Ishikawa (cell line): ENCODE data around the gene AKR1E2.

Experiments
- CEBPB ChIP-seq: IDR thresholded peaks from 2 replicates; pipeline ENCODE4 v1.6.1; 2012
- CREB1 ChIP-seq: IDR thresholded peaks from 2 replicates; pipeline ENCODE4 v1.6.1; 2012; ENCODE audit warnings: low read depth
- EGR1 ChIP-seq: IDR thresholded peaks from 2 replicates; pipeline ENCODE4 v1.6.1; 2012
- EP300 ChIP-seq: IDR thresholded peaks from 2 replicates; pipeline ENCODE4 v1.6.1; 2012; ENCODE audit warnings: borderline replicate concordance
- RAD21 ChIP-seq: IDR thresholded peaks from 2 replicates; pipeline ENCODE4 v1.6.1; 2012; ENCODE audit warnings: low read depth
- TAF1 ChIP-seq: IDR thresholded peaks from 2 replicates; pipeline ENCODE4 v1.6.1; 2012; ENCODE audit warnings: low read depth, mild to moderate bottlenecking
- TEAD4 ChIP-seq: IDR thresholded peaks from 2 replicates; pipeline ENCODE4 v1.6.1; 2012
- YY1 ChIP-seq: IDR thresholded peaks from 2 replicates; pipeline ENCODE4 v1.6.1; 2012; ENCODE audit warnings: low read depth
- ZBTB7A ChIP-seq: IDR thresholded peaks from 2 replicates; pipeline ENCODE4 v1.6.1; 2012; ENCODE audit warnings: low read depth
- TF ChIP-seq, protein P1 (sequence below): IDR thresholded peaks from 2 replicates; pipeline ENCODE4 v1.6.1; 2012; ENCODE audit warnings: low read depth, mild to moderate bottlenecking
- TF ChIP-seq, protein P2 (sequence below): IDR thresholded peaks from 2 replicates; pipeline ENCODE4 v1.6.1; 2012

DNA sequence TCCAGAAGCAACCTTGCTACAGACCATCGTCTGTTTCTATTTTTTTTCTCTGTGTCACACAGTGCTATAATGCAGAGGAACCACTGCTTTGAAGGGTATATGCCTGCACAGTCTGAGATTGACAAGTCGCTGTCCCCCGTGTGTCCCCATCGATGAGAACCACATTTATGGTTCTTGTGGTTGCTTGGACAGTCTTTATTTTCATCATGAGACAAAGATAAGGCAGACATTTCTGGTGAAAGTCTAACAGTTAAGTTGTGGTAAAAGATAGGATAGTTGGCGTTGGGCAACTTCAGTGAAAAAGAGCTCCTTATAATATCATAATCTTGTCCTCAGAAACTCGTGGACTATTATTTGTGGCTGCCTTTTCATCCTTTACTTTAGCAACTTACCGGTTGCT lies 6.3 kb upstream of the AKR1E2 start:
- TF ChIP-seq, protein P1, sequence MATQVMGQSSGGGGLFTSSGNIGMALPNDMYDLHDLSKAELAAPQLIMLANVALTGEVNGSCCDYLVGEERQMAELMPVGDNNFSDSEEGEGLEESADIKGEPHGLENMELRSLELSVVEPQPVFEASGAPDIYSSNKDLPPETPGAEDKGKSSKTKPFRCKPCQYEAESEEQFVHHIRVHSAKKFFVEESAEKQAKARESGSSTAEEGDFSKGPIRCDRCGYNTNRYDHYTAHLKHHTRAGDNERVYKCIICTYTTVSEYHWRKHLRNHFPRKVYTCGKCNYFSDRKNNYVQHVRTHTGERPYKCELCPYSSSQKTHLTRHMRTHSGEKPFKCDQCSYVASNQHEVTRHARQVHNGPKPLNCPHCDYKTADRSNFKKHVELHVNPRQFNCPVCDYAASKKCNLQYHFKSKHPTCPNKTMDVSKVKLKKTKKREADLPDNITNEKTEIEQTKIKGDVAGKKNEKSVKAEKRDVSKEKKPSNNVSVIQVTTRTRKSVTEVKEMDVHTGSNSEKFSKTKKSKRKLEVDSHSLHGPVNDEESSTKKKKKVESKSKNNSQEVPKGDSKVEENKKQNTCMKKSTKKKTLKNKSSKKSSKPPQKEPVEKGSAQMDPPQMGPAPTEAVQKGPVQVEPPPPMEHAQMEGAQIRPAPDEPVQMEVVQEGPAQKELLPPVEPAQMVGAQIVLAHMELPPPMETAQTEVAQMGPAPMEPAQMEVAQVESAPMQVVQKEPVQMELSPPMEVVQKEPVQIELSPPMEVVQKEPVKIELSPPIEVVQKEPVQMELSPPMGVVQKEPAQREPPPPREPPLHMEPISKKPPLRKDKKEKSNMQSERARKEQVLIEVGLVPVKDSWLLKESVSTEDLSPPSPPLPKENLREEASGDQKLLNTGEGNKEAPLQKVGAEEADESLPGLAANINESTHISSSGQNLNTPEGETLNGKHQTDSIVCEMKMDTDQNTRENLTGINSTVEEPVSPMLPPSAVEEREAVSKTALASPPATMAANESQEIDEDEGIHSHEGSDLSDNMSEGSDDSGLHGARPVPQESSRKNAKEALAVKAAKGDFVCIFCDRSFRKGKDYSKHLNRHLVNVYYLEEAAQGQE, result no peak
- TF ChIP-seq YY1, result no peak
- TF ChIP-seq EP300, result no peak
- no peak for TF ChIP-seq EGR1
- TF ChIP-seq, protein P2, sequence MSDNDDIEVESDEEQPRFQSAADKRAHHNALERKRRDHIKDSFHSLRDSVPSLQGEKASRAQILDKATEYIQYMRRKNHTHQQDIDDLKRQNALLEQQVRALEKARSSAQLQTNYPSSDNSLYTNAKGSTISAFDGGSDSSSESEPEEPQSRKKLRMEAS, result no peak
- TF ChIP-seq CEBPB, result no peak
- TF ChIP-seq RAD21, result no peak
- no peak for TF ChIP-seq ZBTB7A
- TF ChIP-seq TEAD4, result no peak
- TF ChIP-seq TAF1, result no peak
- TF ChIP-seq CREB1, result no peak
